GM21390 (cell line): ENCODE results near the gene TMEM205.
A peak's percentile ranks its signal among the peaks of the same experiment; 100 is the strongest.
"Not testable (repeated sequence)": the region's sequence is repeated elsewhere in the genome, so short reads cannot be mapped to it uniquely, and the experiment has no call there.

Experiments
- ATAC-seq: cut with Tn5 transposase; IDR thresholded peaks from one replicate; pipeline ENCODE4 v1.9.1; 2021; ENCODE audit not compliant: unreplicated experiment

Gene TMEM205

GRCh38 chr19:11346104-11346940 is at the start of gene TMEM205, which contains the start of gene CCDC159:
TMEM205 (minus strand) TSS chr19:11346268; CDS start chr19:11345619, 649 bp downstream.
CCDC159 (plus strand) TSS chr19:11346519; CDS start chr19:11346607, 88 bp downstream.
- ATAC-seq: peak; percentile 84

GRCh38 chr19:11390933-11391680 is 45.0 kb upstream of the TMEM205 start:
- ATAC-seq: no peak

- ATAC-seq: no peak
Measured at GRCh38 chr19:11390359-11390758, 44.3 kb upstream of the TMEM205 start.

DNA sequence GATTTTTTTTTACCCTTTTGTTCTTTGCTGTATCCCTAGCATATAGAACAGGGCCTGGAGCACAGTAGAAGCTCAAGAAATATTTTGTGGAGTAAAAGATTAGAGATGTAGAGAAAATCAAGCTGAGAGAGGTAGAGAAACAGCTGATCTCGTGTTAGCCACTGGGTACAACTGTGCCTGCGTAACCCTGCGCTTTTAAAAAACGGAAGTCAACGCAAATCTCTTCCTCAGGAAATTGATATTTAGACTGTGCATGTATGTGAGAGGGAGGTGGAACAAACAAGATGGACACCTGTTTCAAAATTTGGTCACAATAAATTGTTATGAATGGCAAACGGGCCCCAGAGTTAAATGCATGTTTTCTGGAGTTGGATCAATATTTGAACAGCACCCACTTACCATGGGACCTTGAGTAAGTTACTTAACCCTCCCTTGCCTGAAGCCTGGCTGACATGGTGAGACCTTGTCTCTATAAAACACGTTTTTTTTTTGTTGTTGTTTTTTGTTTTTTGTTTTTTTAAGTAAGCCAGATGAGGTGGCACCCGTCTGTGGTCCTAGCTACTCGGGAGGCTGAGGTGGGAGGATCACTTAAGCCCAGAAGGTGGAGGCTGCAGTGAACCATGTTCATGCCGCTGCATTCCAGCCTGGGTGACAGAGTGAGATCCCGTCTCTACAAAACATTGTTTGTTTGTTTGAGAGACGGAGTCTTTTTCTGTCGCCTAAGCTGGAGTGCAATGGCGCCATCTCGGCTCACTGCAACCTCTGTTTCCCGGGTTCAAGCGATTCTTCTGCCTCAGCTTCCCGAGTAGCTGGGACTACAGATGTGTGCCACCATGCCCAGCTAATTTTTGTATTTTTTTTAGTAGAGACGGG is 41.3 kb upstream of the TMEM205 start:
- no peak for ATAC-seq

GRCh38 chr19:11384778-11385129 is 38.7 kb upstream of the TMEM205 start:
- ATAC-seq: no peak

GRCh38 chr19:11383706-11384048 is 37.6 kb upstream of the TMEM205 start:
- no peak for ATAC-seq

- no peak for ATAC-seq
Measured at GRCh38 chr19:11382898-11383705, 37.0 kb upstream of the TMEM205 start.

- peak; percentile 69 for ATAC-seq
Measured at GRCh38 chr19:11380653-11381537, 34.8 kb upstream of the TMEM205 start.

GRCh38 chr19:11379857-11380350 is 33.8 kb upstream of the TMEM205 start:
- no peak for ATAC-seq

- ATAC-seq: not testable (repeated sequence)
Measured at GRCh38 chr19:11379269-11379845, 33.3 kb upstream of the TMEM205 start.

DNA sequence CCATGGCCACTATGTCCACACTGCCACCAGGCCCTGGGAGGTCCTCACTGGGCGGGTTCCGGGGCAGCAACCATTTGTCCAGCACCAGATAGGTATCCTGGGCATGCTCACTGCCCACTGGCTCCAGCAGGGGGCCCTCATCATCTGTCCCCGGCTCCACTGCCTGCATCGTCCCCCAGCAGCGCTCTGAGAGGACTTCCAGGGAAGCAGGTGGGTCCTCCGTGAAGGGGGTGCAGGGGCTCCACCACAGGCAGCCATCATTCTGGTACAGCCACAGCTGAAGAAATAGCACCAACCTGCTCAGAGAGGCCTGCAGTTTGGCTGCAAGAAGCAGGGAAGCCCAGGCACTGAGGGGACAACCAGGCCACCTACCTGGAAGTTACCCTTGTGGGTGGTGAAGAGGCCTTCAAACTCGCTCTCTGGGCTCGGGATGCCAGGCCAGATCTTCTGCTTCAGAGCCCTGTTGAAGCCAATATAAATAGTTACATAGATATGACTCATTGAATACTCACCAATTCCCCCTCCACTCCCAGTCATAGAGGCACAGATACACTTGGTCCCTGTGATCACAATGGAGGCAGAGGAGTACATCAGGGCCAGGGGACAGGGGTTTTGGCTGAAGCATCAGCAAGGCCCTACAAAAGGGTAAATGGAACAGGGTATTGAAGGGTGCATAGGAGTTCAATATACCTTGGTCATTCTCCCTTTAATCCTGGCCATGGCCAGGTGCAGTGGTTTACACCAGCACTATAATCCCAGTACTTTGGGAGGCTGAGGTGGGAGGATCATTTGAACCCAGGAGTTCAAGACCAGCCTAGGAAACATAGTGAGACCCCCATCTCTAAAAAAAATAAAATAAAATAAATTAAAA is 32.5 kb upstream of the TMEM205 start:
- ATAC-seq: no peak

- ATAC-seq: no peak
Measured at GRCh38 chr19:11377756-11378155, 31.7 kb upstream of the TMEM205 start.

DNA sequence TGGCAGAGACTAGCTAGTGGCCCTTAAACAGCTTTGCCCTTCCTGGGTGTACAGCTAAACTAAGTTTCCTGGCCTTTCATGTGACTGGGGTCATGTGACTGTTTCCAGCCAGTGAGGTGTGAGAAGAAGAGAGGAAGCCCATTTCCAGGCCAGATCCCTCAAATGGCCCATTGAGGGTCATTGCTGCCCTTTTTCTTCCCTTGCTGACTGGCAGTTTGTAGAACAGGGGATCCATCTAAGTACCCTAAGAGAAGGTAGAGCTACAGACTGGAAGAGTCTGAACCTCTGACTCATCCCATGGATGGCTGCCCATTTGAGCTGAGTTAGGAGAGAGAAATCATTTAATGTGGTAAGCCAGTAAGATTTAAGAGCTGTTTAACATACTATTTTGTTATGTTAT is 31.2 kb upstream of the TMEM205 start:
- ATAC-seq: no peak

GRCh38 chr19:11375143-11375948 is 29.3 kb upstream of the TMEM205 start:
- no peak for ATAC-seq

GRCh38 chr19:11374433-11375142 is 28.5 kb upstream of the TMEM205 start, which contains the start of gene SWSAP1:
SWSAP1 (plus strand) TSS chr19:11374666; CDS start chr19:11374681, 15 bp downstream.
- peak; percentile 82 for ATAC-seq

DNA sequence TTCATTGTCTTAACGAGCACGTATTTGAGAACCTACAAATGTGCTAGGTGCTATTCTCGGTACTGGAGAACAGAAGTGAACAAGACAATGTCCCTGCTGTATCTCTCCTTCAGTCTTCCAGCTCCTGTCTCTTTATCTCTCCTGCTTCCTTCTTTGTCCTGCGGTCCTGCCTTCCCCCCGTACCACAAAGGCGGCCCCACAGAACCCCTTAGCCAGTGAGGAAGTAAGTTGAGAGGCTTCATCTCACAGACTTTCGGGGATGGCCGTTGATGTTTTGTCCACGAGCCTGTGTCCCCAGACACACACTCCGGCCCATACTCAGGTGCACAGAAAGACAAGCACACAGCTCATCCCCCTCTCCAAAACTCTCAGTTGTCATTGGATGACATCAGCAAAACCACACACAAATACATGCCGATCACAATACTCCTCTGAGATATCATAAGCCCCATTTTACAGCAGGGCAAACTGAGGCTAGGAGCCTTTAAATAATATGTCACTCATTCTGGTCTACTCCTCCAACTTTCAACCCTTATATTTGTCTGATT is 27.9 kb upstream of the TMEM205 start:
- ATAC-seq: no peak
